IMR-90 (cell line): Measurements from ENCODE around the gene FEM1B. TPM values are rescaled to one million over a fixed set of nuclear protein-coding genes. Genes with fewer than 3 reads are reported as not detected.

Experiments used
- ATAC-seq: fragments of 200-7000 bp; cut with Tn5 transposase; 2 replicates; pipeline ENCODE4 v1.9.1; 2020; ENCODE audit warnings: low read depth, mild to moderate bottlenecking, moderate library complexity
- BruUV-seq: library from RNA; stranded (reverse); fragments of 400-500 nt; replicated peaks from 2 replicates; lab custom pipeline; 2021; lab: Mats Ljungman, UMichigan
- CTCF ChIA-PET: fragments of 300-600 bp; formaldehyde crosslinking; extraction: SDS; loops from one replicate; lab custom pipeline; 2021; ENCODE audit warnings: antibody characterized with exemption; lab: Yijun Ruan, JAX
- POLR2A ChIA-PET: fragments of 300-600 bp; sonication (Branson Sonifier 250); formaldehyde crosslinking; loops from one replicate; lab custom pipeline; 2022; ENCODE audit warnings: antibody characterized with exemption; ENCODE audit not compliant: unreplicated experiment; lab: Charles Lee
- DNase-seq: peaks from one replicate; pipeline ENCODE4 v3.0.0; 2013
- H2AFZ ChIP-seq: replicated peaks from 2 replicates; pipeline ENCODE3; 2013; ENCODE audit warnings: low read length, mild to moderate bottlenecking; ENCODE audit not compliant: poor library complexity
- H2AK5ac ChIP-seq: 2 replicates; pipeline ENCODE4 v1.6.1; 2013; ENCODE audit warnings: low read depth, low read length, inconsistent platforms
- H2AK9ac ChIP-seq: replicated peaks from 2 replicates; pipeline ENCODE3; 2013; ENCODE audit warnings: mild to moderate bottlenecking, low read depth, low read length, moderate library complexity; ENCODE audit not compliant: poor library complexity
- H2BK120ac ChIP-seq: 2 replicates; pipeline ENCODE4 v1.6.1; 2013; ENCODE audit warnings: low read depth, low read length, inconsistent platforms
- H2BK15ac ChIP-seq: 3 replicates; pipeline ENCODE4 v1.6.1; 2013; ENCODE audit warnings: low read depth, low read length, inconsistent platforms
- H2BK20ac ChIP-seq: 2 replicates; pipeline ENCODE4 v1.6.1; 2013; ENCODE audit warnings: low read depth, mild to moderate bottlenecking, inconsistent platforms, low read length, moderate library complexity
- H2BK5ac ChIP-seq: 2 replicates; pipeline ENCODE4 v1.6.1; 2013; ENCODE audit warnings: mild to moderate bottlenecking, low read depth, low read length, inconsistent platforms; ENCODE audit not compliant: poor library complexity, severe bottlenecking
- H3K14ac ChIP-seq: replicated peaks from 2 replicates; pipeline ENCODE4 v1.6.1; 2013; ENCODE audit warnings: low read depth, low read length, inconsistent platforms
- H3K18ac ChIP-seq: 2 replicates; pipeline ENCODE4 v1.6.1; 2013; ENCODE audit warnings: low read depth, low read length, control low read depth
- H3K23ac ChIP-seq: 2 replicates; pipeline ENCODE4 v1.6.1; 2013; ENCODE audit warnings: low read depth, low read length, inconsistent platforms
- H3K27ac ChIP-seq: 2 replicates; pipeline ENCODE4 v1.5.1; 2013; ENCODE audit warnings: mild to moderate bottlenecking, control low read depth, low read length; ENCODE audit not compliant: insufficient read depth
- H3K27me3 ChIP-seq: 2 replicates; pipeline ENCODE4 v1.6.1; 2013; ENCODE audit warnings: low read length; ENCODE audit not compliant: control insufficient read depth, insufficient read depth
- H3K36me3 ChIP-seq: 2 replicates; pipeline ENCODE4 v1.6.1; 2013; ENCODE audit warnings: low read length, mixed read lengths; ENCODE audit not compliant: control insufficient read depth, insufficient read depth
- H3K4ac ChIP-seq: 2 replicates; pipeline ENCODE4 v1.6.1; 2013; ENCODE audit warnings: low read depth, low read length, inconsistent platforms
- H3K4me1 ChIP-seq: 2 replicates; pipeline ENCODE4 v1.6.1; 2013; ENCODE audit warnings: low read length, mixed read lengths; ENCODE audit not compliant: control insufficient read depth, insufficient read depth
- H3K4me2 ChIP-seq: 2 replicates; pipeline ENCODE4 v1.6.1; 2013; ENCODE audit warnings: low read depth, mild to moderate bottlenecking, control low read depth, low read length, moderate library complexity
- H3K4me3 ChIP-seq: 2 replicates; pipeline ENCODE4 v1.5.1; 2013; ENCODE audit warnings: low read depth, mild to moderate bottlenecking, control low read depth, low read length, moderate library complexity; ENCODE audit not compliant: insufficient read depth
- H3K56ac ChIP-seq: 2 replicates; pipeline ENCODE4 v1.6.1; 2013; ENCODE audit warnings: low read length, inconsistent platforms; ENCODE audit not compliant: insufficient read depth; ENCODE audit errors: extremely low read depth
- H3K79me1 ChIP-seq, 2 experiments: 2 replicates each; pipeline ENCODE4 v1.6.1; 2013; ENCODE audit warnings: low read length in 2 of 2, inconsistent platforms in 1 of 2, low read depth in 1 of 2
- H3K9ac ChIP-seq: 2 replicates; pipeline ENCODE4 v1.6.1; 2013; ENCODE audit warnings: low read depth, low read length, control low read depth
- H3K9me1 ChIP-seq: 2 replicates; pipeline ENCODE4 v1.6.1; 2013; ENCODE audit warnings: low read length, inconsistent platforms; ENCODE audit not compliant: insufficient read depth
- H3K9me3 ChIP-seq: 2 replicates; pipeline ENCODE4 v1.6.1; 2013; ENCODE audit warnings: low read length; ENCODE audit not compliant: control insufficient read depth, insufficient read depth
- H4K20me1 ChIP-seq: 2 replicates; pipeline ENCODE4 v1.6.1; 2013; ENCODE audit warnings: low read length, inconsistent platforms; ENCODE audit not compliant: insufficient read depth
- H4K5ac ChIP-seq: 2 replicates; pipeline ENCODE4 v1.6.1; 2013; ENCODE audit warnings: mild to moderate bottlenecking, low read depth, low read length, control low read depth
- H4K8ac ChIP-seq, 2 experiments: 2 replicates each; pipeline ENCODE4 v1.6.1; 2013; ENCODE audit warnings: low read depth in 2 of 2, low read length in 2 of 2, control low read depth in 1 of 2, inconsistent platforms in 1 of 2
- H4K91ac ChIP-seq: 2 replicates; pipeline ENCODE4 v1.6.1; 2013; ENCODE audit warnings: low read depth, low read length, inconsistent platforms; ENCODE audit not compliant: insufficient read depth
- RAD21 ChIP-seq: IDR thresholded peaks from 2 replicates; pipeline ENCODE4 v1.6.1; 2012; ENCODE audit warnings: low read length, improper control_type of control experiment
- dilution Hi-C: fragments of 300-500 bp; cut with HindIII; formaldehyde crosslinking; loops from one replicate; pipeline ENCODE4 v1.14.3; 2018; ENCODE audit warnings: low sequenced_read_pairs; ENCODE audit not compliant: unreplicated experiment
- in situ Hi-C: fragments of 300-500 bp; cut with MboI; formaldehyde crosslinking; loops from 3 replicates; pipeline ENCODE4 v1.14.3; 2019; ENCODE audit warnings: low sequenced_read_pairs, inconsistent platforms, mixed read lengths
- intact Hi-C: fragments of 100-400 bp; cut with micrococcal nuclease; formaldehyde crosslinking; loops from 2 replicates; pipeline ENCODE4 v1.10.0; 2022
- polyA plus RNA-seq, 3 experiments: library from polyadenylated mRNA; depleted of rRNA; stranded (reverse); fragments of >200 nt; gene quantifications; 2 replicates each; pipeline ENCODE4 v1.2.3, GENCODE V29; 2012; ENCODE audit warnings: low replicate concordance in 1 of 3
- total RNA-seq: library from RNA; depleted of rRNA; stranded (reverse); fragments of >200 nt; gene quantifications from 2 replicates; pipeline ENCODE4 v1.2.3, GENCODE V29; 2012

FEM1B gene
- total and polyA plus RNA-seq, 2 of the 4 experiments (the other 2 are of a cell fraction), result 16.9 to 51.4 TPM

- H2AK5ac ChIP-seq, result no peak overlapping the region
- H3K4ac ChIP-seq, result no peak overlapping the region
- no peaks in the 10 kb centered on the region for H3K9me3 ChIP-seq
- H3K4me3 ChIP-seq, result no peak overlapping the region
- H4K91ac ChIP-seq, result no peak overlapping the region
- no peak overlapping the region for H2AFZ ChIP-seq
- no peak for TF ChIP-seq RAD21
- no peak overlapping the region for H2BK120ac ChIP-seq
- intact Hi-C loops (no loop called here), dilution Hi-C loops (no loop called here), in situ Hi-C loops (no loop called here)
- H3K56ac ChIP-seq, result no peak overlapping the region
- peaks cover 29 to 59% of the 10 kb centered on the region in 2 experiments for H3K79me1 ChIP-seq
- ChIA-PET POLR2A (no interaction called here), CTCF (interaction anchor here (1.3 to 1.7 kb wide), 2 partner anchors 14 to 39 kb away, joined by 4 to 6 read pairs; no protein-coding TSS in a partner anchor)
- H4K5ac ChIP-seq, result no peak overlapping the region
- H3K4me2 ChIP-seq, result no peak overlapping the region
- no peak overlapping the region for H3K23ac ChIP-seq
- H2BK5ac ChIP-seq, result no peak overlapping the region
- H3K18ac ChIP-seq, result no peak overlapping the region
- H3K36me3 ChIP-seq, result peaks cover 18% of the 10 kb centered on the region
- no TSS peak for BruUV-seq
- H2BK20ac ChIP-seq, result no peak overlapping the region
- no peak overlapping the region for H3K27ac ChIP-seq
- H4K20me1 ChIP-seq, result peaks cover 62% of the 10 kb centered on the region
- no peak for DNase-seq
- H3K4me1 ChIP-seq, result peaks cover 8% of the 10 kb centered on the region
- no peak overlapping the region for H4K8ac ChIP-seq
- no peak overlapping the region for H3K14ac ChIP-seq
- no peak overlapping the region for H2BK15ac ChIP-seq
- no peak overlapping the region for H3K9ac ChIP-seq
- peaks cover 11% of the 10 kb centered on the region for H3K9me1 ChIP-seq
- no peak overlapping the region for H2AK9ac ChIP-seq
- H3K27me3 ChIP-seq, result no peaks in the 10 kb centered on the region
- no peak for ATAC-seq
These were observed 14.7 kb downstream of the FEM1B start for GRCh38 chr15:68292157-68292781.
